Hepatic stellate cell (primary cell): Measurements from ENCODE around the gene KAZN.

ENCODE experiments used
- DNase-seq: peaks from one replicate; pipeline ENCODE4 v3.0.0; 2011; ENCODE audit warnings: low spot score

KAZN gene

GRCh38 chr1:14769486-14770274 lies 171.2 kb downstream of the KAZN start:
- DNase-seq = no peak

GRCh38 chr1:14773396-14774025 lies 175.0 kb downstream of the KAZN start:
- no peak for DNase-seq

DNA sequence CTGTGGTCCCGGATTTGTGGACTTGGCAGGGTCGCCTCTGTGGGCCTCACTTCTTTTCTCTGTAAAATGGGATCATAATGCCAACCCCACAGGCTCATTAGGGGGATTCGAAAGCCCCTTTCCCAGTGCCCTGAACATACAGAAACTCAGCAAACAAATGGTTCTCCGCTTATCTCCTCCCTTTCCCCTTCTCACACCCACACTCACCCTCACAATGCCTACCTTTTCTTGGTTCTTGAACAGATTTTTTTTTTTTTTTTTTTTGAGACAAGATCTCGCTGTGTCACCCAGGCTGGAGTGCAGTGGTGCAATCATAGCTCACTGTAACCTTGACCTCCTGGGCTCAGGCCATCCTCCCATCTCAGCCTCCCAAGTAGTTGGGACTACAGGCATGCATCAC lies 175.7 kb downstream of the KAZN start:
- no peak for DNase-seq

DNA sequence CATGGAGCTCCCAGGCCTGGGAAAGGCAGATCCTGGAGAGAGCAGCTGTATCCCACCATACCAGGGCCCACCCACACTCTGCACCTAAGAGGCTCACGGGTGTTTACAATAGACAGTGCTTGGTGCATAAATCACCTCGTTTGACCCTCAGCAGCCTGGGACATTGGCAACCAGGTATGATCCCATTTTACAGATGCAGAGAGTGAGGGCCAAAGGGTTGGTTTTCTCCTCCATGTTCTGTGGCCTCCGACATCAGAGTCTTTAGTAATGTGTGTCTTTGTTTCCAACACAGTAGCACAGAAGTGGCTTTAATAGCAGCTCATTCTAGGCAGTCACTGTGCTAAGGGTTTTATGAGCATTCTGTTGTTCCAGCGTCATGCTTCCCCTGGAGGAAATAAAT lies 176.5 kb downstream of the KAZN start:
- no peak for DNase-seq

DNA sequence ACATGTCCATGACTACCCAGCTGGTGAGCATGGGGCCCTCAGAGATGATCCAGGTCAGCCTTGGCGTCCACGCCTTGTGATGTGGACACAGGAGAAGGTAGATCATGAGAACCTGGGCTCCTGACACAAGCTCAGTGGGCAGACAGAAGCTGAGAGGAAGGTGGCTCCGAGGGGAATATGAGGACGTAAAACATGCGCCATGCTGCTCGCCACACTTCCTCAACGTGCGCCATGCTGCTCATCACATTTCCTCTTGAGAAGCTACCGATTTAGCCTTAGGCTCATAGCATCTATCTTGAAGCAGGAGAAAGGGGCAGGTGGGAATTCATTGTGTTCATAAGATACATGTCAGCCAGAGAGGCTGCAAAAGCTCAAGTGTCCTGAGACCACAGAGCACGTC lies 176.9 kb downstream of the KAZN start:
- no peak for DNase-seq

DNA sequence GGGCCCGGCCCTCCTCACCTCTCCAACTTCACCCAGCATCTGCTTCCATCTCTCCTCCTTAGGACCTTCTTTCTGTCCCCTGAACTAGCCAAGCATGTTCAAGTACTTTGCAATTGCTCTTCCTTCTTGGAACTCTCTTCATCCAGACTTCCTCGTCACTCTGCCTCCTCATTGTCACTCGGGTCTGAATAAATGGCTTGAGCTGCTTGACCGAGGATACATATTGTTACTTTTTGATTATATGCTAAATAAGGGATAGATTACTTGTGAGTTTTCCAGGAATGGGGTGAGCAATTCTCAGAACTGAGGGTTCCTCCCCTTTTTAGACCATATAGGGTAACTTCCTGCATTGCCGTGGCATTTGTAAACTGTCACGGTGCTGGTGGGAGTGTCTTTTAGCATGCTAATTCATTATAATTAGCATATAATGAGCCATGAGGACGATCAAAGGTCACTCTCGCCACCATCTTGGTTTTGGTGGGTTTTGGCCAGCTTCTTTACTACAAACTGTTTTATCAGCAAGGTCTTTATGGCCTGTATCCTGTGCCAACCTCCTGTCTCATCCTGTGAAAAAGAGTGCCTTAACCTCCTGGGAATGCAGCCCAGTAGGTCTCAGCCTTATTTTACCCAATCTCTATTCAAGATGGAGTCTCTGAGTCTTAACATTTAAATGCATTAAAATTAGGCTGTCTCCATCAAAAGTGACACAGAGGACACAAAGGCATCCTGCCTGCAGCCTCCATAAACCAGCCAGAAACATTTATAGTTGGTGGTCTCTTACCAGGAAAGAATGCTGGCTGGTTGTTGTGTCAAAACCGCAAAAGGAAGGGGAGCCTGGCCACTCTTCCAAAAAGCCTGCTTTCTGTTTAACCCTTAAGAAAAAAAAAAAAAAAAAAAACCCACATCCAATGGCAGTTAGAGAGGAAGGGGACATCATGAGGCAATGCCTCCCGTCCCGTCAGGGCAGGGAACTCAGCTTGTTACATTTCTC lies 179.3 kb downstream of the KAZN start:
- DNase-seq = no peak

DNA sequence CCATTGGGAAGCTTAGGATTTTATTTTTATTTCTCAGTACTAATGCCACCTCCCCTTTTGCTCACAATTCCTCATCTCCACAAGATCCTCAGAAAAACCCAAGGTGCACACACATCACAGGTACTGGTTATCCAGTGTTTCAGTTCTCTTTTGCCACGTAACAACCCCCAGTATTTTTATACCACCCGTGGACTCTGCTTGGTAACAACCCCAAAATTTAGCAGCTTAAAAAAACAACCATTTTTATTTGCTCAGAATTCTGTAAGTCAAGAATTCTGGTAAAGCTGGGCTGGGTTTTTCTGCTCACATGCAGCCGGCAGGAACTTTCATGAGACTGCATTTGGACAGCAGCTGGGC lies 180.0 kb downstream of the KAZN start:
- DNase-seq = no peak

DNA sequence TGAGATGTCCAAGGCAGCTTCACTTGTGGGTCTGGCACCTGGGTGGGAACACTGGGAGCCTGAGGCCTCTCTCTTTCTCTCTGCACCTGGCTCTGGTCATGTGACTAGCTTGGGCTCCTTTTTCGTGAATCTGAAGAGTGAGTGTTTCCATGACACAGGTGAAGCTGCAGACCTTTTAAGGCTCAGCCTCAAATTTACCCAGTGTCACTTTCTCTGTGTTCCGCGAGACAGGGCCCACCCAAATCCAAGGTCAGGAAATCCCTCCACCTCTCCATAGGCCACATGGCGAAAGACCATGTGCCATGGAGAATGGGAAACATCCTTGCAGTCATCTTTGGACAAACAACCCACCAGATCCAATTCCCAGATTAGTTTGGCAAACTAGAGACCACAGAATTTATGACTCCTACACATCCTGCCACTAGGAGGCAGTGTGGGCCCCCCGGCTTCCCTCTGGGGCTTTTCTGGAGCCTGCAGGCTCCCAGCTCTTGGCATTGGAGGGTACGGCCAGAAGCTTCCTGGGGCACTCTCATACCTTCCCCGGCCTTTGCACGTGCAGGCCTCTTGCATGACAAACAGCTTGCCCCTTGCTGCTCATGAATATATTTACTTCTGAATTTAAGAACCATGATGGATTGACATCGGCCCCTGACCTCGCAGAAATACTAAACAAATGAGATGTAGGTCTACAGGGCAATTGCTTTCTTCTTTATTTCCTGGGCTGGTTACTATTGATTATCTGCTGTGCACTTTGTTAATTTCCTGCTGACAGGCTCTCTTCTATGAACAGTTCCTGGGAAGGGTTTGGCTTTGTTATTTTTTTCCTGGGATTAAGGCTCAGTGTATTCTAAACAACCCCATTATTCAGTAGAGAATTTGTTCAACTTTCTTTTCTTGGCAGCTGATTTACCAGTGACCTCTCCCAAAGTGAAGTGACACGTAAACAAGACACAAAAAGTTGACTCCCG lies 180.7 kb downstream of the KAZN start:
- peak; percentile 68 for DNase-seq

GRCh38 chr1:14780271-14780670 lies 181.8 kb downstream of the KAZN start:
- DNase-seq = no peak

GRCh38 chr1:14781811-14782210 lies 183.3 kb downstream of the KAZN start:
- no peak for DNase-seq

- DNase-seq = peak; percentile 18
Observed at GRCh38 chr1:14782741-14783591, 184.5 kb downstream of the KAZN start.

GRCh38 chr1:14783592-14783886 lies 185.1 kb downstream of the KAZN start:
- no peak for DNase-seq

DNA sequence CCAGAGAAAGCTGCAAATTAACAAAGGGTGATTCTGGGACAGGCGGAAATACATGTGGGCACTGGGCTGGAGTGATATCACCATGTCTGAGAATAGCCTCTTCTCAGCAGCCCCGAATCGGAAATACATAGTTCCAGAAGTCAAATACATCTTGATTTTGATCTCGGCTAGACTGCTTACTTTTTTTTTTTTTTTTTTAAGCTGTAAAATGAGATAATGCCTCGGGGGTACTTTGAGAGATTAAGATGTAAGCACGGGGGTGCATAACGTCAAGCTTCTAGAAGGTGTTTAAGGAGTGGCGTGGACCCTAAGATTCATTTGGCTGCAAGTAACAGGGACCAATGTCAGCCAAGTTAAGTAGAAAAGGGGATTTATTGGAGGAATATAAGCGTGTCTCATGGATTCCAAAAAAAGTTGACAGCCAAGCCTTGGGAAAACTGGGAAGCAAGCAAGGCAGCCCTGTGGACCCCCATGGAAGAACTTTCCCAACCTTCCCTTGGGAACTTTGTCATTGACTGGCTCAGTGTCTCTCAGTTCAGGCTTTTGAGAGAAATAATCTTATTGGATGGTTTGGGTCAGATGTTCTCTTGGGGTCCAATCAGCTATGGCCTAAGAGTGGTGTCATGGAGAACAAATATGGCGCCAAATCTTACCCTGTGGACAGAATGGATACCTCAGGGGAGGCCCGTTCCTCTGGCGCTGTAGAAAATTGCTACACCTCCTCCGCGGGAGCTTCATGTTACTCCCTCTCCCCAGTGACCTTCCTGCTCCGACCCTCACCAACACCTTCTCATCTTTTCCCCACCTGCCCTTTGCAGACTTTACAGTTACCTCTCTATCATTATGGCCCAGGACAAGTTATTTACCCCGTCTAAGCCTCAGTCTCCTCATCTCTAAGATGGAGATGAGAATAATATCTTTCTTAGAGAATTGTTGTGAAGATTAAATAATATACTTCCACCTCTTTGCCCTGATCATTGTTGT lies 186.6 kb downstream of the KAZN start:
- DNase-seq = no peak

DNA sequence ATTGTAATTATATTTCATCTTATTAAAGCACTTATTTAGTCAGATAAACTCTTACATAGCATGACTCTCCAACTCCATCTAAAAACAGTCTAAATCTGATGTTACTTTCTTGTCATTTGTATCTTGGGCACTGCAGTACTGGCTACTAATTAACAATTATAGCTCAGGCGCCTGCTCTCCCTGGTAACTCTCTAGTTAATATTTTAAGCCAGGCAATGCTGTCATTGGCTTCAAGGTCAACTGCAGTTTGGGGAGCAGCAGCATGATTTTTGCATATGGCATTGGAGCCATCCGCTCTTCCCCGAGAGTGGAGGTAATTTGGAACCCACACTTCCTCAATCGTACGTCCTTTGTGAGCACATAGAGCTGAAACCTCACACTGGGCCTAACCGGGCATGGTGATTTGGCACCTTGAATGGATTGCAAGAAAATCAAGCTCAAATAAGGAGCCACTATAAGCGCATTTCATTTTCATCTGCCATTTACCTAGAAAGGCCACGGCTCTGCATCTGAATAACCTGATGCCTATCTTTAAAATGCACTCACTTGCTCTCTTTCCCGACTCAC lies 187.7 kb downstream of the KAZN start:
- DNase-seq = no peak

GRCh38 chr1:14786681-14787080 lies 188.2 kb downstream of the KAZN start:
- DNase-seq = no peak

GRCh38 chr1:14787604-14788003 lies 189.1 kb downstream of the KAZN start:
- DNase-seq = no peak

DNA sequence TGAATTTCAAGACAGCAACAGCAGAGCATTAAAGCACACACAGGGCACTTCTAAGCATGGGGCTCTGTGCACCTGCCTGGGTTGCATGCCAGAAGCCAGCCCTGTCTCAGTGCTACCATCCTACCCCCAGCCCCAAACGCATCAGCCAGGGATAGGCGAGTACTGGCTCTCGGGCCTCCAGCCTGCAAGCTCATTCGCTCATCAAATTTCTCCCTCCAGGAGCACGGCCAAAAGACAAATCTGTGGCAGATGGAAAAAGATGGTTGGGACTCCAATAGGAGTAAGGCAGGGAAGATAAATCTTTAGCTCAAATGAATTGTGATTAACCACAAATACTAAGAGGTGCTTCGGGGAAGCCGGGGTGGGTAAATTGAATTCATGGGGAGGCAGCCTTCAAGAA lies 189.6 kb downstream of the KAZN start:
- no peak for DNase-seq

DNA sequence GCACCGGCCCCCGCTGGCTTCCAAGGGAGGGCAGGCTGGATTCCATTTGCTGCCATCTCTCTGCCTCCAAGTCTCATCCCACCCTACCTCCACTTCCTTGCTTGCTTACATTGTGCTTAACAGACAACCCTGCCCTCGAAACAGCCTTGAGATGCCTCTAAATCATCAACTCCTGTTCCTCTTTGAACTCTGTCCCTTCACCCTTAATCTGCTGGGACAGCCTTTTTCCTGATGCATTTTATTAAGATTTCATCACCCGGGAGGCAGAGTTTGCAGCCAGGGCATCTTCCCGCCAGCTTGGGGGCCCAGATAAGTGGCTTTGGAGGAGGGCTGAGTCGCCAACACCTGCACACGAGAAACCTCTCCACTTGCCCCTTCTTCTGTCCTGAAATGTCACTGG lies 192.5 kb downstream of the KAZN start:
- DNase-seq = no peak

GRCh38 chr1:14791654-14792053 lies 193.2 kb downstream of the KAZN start:
- DNase-seq = no peak
